Right atrium auricular region (tissue), 2 donors: ENCODE measurements around the gene ARRB1. TPM values are rescaled to one million over a fixed set of nuclear protein-coding genes. Genes with fewer than 3 reads are reported as not detected.

Experiments used
- DNase-seq: peaks from one replicate; pipeline ENCODE4 v3.0.0-alpha.2; 2019; ENCODE audit warnings: low spot score
- H3K27ac ChIP-seq, 2 donors: fragments of 200-600 bp; sonication (generic); 1 replicate in 1 of 2; 2 replicates in 1 of 2; pipeline ENCODE4 v1.5.1; 2016 to 2019
- H3K27me3 ChIP-seq, 2 donors: fragments of 200-600 bp; sonication (generic); one replicate each; pipeline versions ENCODE4 v1.5.1 to v1.6.0; 2017 to 2019
- H3K36me3 ChIP-seq: fragments of 200-600 bp; sonication (generic); one replicate; pipeline ENCODE4 v1.5.1; 2016
- H3K4me1 ChIP-seq, 2 donors: fragments of 200-600 bp; sonication (generic); one replicate each; pipeline versions ENCODE4 v1.5.1 to v1.6.0; 2017 to 2019
- H3K4me3 ChIP-seq, 2 donors: fragments of 200-600 bp; sonication (generic); 1 replicate in 1 of 2; 2 replicates in 1 of 2; pipeline ENCODE4 v1.5.1; 2017 to 2019; ENCODE audit warnings: mild to moderate bottlenecking in 1 of 2, moderate library complexity in 1 of 2
- H3K9me3 ChIP-seq, 2 donors: fragments of 200-600 bp; sonication (generic); one replicate each; pipeline ENCODE4 v1.5.1; 2019
- total RNA-seq, 2 donors: library from RNA; depleted of rRNA; stranded (reverse); fragments of >200 nt; gene quantifications; one replicate each; pipeline ENCODE4 v1.1.0, GENCODE V29; 2016
- TF ChIP-seq, protein P1 (sequence below), 2 donors: fragments of 200-600 bp; sonication (generic); IDR thresholded peaks; one replicate each; pipeline ENCODE4 v1.5.1; 2019; ENCODE audit warnings: antibody characterized with exemption in 2 of 2

Gene ARRB1
- total RNA-seq, 2 donors from 2014 or later: 19.4 to 22.9 TPM

DNA sequence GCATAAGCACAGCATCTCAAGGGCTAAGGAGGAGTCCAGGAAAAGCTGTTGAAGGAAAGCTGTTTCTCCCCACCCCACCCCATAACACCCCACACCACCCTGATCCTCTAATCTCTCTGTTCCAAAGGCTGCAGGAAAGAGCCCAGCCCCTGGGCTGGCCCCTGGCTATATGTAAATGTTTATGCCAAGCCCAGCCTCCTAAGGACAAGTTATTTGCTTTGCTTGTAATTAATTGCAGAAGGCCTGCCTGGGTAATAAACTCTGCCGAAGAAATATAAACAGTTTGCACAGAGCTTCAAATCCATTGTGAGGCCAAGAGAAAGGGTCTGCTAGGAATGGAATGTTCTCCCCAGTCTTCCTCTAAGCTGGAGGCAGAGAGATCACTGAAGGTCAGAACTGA lies 21.2 kb downstream of the ARRB1 start:
- TF ChIP-seq, protein P1, sequence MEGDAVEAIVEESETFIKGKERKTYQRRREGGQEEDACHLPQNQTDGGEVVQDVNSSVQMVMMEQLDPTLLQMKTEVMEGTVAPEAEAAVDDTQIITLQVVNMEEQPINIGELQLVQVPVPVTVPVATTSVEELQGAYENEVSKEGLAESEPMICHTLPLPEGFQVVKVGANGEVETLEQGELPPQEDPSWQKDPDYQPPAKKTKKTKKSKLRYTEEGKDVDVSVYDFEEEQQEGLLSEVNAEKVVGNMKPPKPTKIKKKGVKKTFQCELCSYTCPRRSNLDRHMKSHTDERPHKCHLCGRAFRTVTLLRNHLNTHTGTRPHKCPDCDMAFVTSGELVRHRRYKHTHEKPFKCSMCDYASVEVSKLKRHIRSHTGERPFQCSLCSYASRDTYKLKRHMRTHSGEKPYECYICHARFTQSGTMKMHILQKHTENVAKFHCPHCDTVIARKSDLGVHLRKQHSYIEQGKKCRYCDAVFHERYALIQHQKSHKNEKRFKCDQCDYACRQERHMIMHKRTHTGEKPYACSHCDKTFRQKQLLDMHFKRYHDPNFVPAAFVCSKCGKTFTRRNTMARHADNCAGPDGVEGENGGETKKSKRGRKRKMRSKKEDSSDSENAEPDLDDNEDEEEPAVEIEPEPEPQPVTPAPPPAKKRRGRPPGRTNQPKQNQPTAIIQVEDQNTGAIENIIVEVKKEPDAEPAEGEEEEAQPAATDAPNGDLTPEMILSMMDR (IDR thresholded peaks at IDR 0.05): no peak
- no peak overlapping the region for H3K27ac ChIP-seq
- no peaks in the 10 kb centered on the region for H3K36me3 ChIP-seq
- DNase-seq: no peak
- no peaks in the 10 kb centered on the region for H3K27me3 ChIP-seq
- peaks cover 0 to 41% of the 10 kb centered on the region in 2 donors for H3K4me1 ChIP-seq
- no peak overlapping the region for H3K4me3 ChIP-seq
- no peaks in the 10 kb centered on the region for H3K9me3 ChIP-seq

DNA sequence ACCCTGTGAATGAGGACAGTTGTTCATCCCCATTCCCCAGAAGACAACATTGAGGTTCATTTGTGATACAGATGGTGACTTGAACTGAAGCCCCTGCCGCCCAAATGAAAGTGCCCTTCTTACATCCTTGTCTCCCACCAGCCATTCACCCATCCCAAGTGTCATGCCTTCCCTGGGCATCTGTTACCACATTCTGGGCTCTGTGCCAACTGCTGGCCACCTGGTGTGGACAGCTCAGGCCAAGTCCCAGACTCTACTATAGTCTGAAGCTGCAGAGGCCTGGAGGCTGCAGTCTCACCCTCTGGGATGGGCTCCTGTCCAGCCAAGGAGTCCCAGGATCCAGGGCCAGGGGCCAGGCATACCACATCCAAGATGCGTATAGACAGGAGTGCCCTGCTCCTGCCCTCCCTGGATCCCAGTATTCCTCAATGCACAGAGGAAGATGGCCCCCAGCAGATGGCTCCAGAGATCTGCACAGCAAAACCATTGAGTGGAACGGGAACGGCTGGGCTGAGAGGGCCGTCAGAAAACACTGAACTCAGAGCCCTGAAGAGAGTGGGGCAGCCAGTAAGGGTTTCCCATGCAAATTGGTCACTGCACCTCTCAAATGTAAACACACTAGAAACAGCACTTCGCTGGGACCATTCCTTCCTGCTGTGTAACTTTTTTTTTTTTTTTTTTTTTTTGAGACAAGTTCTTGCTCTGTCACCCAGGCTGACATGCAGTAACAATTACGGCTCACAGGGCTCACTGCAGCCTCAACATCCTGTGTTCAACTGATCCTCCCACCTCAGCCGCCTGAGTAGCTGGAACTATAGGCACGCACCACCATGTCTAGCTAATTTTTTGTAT lies 22.8 kb downstream of the ARRB1 start:
- Histone ChIP-seq H3K36me3 (no peaks in the 10 kb centered on the region), H3K27me3 (no peaks in the 10 kb centered on the region), H3K4me3 (no peak overlapping the region), H3K9me3 (no peaks in the 10 kb centered on the region), H3K27ac (no peak overlapping the region), H3K4me1 (peaks cover 0 to 33% of the 10 kb centered on the region in 2 donors)
- TF ChIP-seq, protein P1 (IDR thresholded peaks at IDR 0.05): peak; percentile 50 to 79
- DNase-seq: peak; percentile 83

DNA sequence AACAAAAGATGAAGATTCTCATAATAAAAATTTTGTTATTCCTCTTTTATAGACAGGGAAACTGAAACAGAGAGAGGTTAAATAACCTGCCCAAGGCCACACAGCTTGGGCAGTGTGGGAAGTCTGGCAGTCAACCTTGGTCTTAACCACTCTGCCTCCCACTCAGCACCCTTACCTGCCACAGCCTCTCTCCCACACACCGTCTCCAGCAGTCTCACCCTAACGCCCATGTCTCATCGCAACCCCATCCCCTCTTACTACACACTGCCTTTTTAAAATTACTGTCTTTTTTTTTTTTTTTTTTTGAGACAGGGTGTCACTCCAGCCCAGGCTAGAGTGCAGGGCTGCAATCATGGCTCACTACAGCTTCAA lies 25.0 kb downstream of the ARRB1 start:
- Histone ChIP-seq H3K4me1 (peaks cover 0 to 32% of the 10 kb centered on the region in 2 donors), H3K9me3 (no peaks in the 10 kb centered on the region)
- TF ChIP-seq, protein P1 (IDR thresholded peaks at IDR 0.05): no peak

DNA sequence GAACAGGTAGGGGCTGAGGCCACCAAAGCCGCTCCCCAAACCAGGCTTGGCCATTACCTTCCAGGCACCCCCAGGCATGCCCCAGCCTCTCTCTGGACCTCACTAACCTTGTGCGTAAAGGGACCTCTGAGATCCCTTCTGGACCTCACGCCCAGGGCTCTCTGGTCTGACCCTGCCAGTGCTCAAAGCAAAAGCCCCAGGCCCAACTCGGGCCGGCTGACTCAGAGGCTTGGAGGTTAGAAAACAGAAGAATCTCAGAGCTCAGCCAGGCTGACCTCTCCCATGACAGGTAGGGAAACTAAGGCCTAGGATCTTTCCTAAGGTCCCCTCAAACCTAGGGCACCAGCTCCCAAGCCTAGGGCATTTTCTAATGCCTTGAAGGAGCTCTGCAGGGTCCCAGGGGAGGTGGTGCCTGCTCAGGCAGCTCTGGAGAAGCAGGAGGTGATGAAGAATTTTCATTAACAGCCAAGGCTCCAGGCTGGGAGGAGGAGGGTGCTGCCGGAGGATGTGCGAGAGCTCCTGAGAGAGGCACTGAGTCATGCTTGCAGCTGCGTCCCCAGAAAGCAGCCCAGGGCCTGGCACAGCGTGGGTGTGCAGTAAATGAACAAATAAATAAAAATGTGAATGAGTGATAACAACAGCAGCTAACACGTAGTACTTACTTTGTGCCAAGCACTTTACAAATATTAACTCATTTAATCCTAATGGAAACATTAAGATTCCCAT lies 25.6 kb downstream of the ARRB1 start:
- TF ChIP-seq, protein P1 (IDR thresholded peaks at IDR 0.05): no peak
- no peaks in the 10 kb centered on the region for H3K36me3 ChIP-seq
- H3K27me3 ChIP-seq: no peaks in the 10 kb centered on the region
- peaks cover 0 to 32% of the 10 kb centered on the region in 2 donors for H3K4me1 ChIP-seq
- H3K27ac ChIP-seq: peak overlapping the region; percentile 3 to 62
- no peak overlapping the region for H3K4me3 ChIP-seq
- DNase-seq: peak; percentile 85
- H3K9me3 ChIP-seq: no peaks in the 10 kb centered on the region

More for the DNA sequence above, 25.0 kb downstream of the ARRB1 start:
- Histone ChIP-seq H3K27ac (peak overlapping the region; percentile 3 to 62), H3K4me3 (no peak overlapping the region), H3K27me3 (no peaks in the 10 kb centered on the region), H3K36me3 (no peaks in the 10 kb centered on the region)
- DNase-seq: no peak

DNA sequence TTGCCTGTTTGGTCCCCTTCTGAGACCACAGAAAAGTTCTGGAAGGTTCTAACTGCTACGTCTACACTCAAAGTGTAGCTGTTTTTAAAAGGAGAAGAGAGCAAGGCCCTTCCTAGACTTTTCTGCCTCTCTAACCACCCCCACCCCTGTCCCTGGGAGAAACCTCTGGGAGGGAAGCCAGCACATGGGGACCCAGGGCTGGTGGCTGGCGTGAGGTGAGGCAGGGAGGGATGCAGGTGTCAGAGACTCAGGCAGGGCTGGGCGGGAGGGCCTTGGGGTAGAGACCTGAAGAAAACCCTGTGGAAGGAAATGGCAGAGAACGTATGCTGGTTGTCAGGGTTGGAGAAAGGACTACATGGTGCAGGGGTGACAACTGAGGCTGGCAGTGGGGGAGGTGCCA lies 26.7 kb downstream of the ARRB1 start:
- H3K27me3 ChIP-seq: no peaks in the 10 kb centered on the region
- H3K4me1 ChIP-seq: peaks cover 0 to 34% of the 10 kb centered on the region in 2 donors
- H3K27ac ChIP-seq: peak overlapping the region in 1 of 2 donors; percentile 62
- no peak for DNase-seq
- H3K4me3 ChIP-seq: no peak overlapping the region
- H3K36me3 ChIP-seq: no peaks in the 10 kb centered on the region
- H3K9me3 ChIP-seq: no peaks in the 10 kb centered on the region
- TF ChIP-seq, protein P1 (IDR thresholded peaks at IDR 0.05): no peak
